Suprapubic skin (tissue), 4 donors: ENCODE data around the gene ITPR2. TPM values are rescaled to one million over a fixed set of nuclear protein-coding genes. Genes with fewer than 3 reads are reported as not detected.

Experiments
- DNase-seq, 2 donors: peaks; one replicate each; pipeline ENCODE4 v3.0.0-alpha.2; 2019; ENCODE audit warnings: low spot score in 2 of 2
- H3K27ac ChIP-seq: fragments of 200-600 bp; sonication (generic); one replicate; pipeline ENCODE4 v1.5.1; 2019
- H3K27me3 ChIP-seq: fragments of 200-600 bp; sonication (generic); one replicate; pipeline ENCODE4 v1.5.1; 2019
- H3K36me3 ChIP-seq: fragments of 200-600 bp; sonication (generic); one replicate; pipeline ENCODE4 v1.5.1; 2019
- H3K4me1 ChIP-seq: fragments of 200-600 bp; sonication (generic); one replicate; pipeline ENCODE4 v1.5.1; 2019
- H3K4me3 ChIP-seq: fragments of 200-600 bp; sonication (generic); one replicate; pipeline ENCODE4 v1.5.1; 2019; ENCODE audit warnings: mild to moderate bottlenecking
- H3K9me3 ChIP-seq: fragments of 200-600 bp; sonication (generic); one replicate; pipeline ENCODE4 v1.5.1; 2019
- EP300 ChIP-seq: sonication (generic); formaldehyde crosslinking; IDR thresholded peaks from one replicate; pipeline ENCODE4 v1.6.1; 2017; ENCODE audit warnings: antibody characterized with exemption
- POLR2A ChIP-seq, 2 donors: fragments of 450-650 bp; IDR thresholded peaks; one replicate each; pipeline ENCODE4 v1.6.1; 2017; ENCODE audit warnings: antibody characterized with exemption in 2 of 2, mild to moderate bottlenecking in 2 of 2, moderate library complexity in 2 of 2
- POLR2AphosphoS5 ChIP-seq, 3 donors: sonication (generic); formaldehyde crosslinking; IDR thresholded peaks; one replicate each; pipeline ENCODE4 v1.6.1; 2017; ENCODE audit warnings: antibody characterized with exemption in 3 of 3
- WGBS: methylation state at CpG from one replicate; pipeline ENCODE4 v1.1.5; 2018; 5-methylcytosine and 5-hydroxymethylcytosine counted together
- total RNA-seq, 4 donors: library from RNA; depleted of rRNA; stranded (reverse); fragments of >200 nt; gene quantifications; one replicate each; pipeline ENCODE4 v1.1.0, GENCODE V29; 2016
- TF ChIP-seq, protein P1 (sequence below), 2 donors: fragments of 200-600 bp in 1 of 2; fragments of 450-650 bp in 1 of 2; sonication (generic) in 1 of 2; IDR thresholded peaks; one replicate each; pipeline ENCODE4 v1.5.1; 2016 to 2019; ENCODE audit warnings: antibody characterized with exemption in 2 of 2, mild to moderate bottlenecking in 1 of 2, moderate library complexity in 1 of 2

Gene ITPR2
- total RNA-seq, 4 donors from 2014 or later = 59.6 to 159 (median 72.1) TPM

DNA sequence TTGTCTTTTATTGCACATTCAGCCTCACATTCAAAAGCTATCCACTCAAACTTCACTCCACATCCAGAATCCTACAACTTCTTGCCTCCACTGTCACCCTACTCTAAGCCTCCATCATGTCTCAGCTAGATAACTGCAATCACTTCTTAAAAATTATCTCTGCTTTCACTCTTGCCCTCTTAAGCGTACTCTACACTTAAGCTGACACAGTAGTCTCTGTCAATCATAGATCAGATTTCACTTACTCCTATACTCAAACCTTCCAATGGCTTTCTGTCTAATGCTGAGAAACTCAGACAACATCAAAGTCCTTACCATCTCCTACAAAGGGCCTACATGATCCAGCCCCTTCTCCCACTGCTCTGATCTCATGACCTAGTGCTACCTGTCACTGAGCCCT is 304.1 kb downstream of the ITPR2 start:
- Histone ChIP-seq H3K4me3 (no peak overlapping the region), H3K27me3 (no peaks in the 10 kb centered on the region), H3K9me3 (peaks cover 5% of the 10 kb centered on the region), H3K36me3 (no peaks in the 10 kb centered on the region), H3K27ac (no peak overlapping the region), H3K4me1 (no peaks in the 10 kb centered on the region)
- 100% methylated on average over 1 of the region's 1 CpG for WGBS
- DNase-seq = no peak
- no peak for TF ChIP-seq POLR2AphosphoS5 (IDR thresholded peaks at IDR 0.05)
- TF ChIP-seq, protein P1, sequence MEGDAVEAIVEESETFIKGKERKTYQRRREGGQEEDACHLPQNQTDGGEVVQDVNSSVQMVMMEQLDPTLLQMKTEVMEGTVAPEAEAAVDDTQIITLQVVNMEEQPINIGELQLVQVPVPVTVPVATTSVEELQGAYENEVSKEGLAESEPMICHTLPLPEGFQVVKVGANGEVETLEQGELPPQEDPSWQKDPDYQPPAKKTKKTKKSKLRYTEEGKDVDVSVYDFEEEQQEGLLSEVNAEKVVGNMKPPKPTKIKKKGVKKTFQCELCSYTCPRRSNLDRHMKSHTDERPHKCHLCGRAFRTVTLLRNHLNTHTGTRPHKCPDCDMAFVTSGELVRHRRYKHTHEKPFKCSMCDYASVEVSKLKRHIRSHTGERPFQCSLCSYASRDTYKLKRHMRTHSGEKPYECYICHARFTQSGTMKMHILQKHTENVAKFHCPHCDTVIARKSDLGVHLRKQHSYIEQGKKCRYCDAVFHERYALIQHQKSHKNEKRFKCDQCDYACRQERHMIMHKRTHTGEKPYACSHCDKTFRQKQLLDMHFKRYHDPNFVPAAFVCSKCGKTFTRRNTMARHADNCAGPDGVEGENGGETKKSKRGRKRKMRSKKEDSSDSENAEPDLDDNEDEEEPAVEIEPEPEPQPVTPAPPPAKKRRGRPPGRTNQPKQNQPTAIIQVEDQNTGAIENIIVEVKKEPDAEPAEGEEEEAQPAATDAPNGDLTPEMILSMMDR (IDR thresholded peaks at IDR 0.05) = no peak
- no peak for TF ChIP-seq EP300
- no peak for TF ChIP-seq POLR2A (IDR thresholded peaks at IDR 0.05)

DNA sequence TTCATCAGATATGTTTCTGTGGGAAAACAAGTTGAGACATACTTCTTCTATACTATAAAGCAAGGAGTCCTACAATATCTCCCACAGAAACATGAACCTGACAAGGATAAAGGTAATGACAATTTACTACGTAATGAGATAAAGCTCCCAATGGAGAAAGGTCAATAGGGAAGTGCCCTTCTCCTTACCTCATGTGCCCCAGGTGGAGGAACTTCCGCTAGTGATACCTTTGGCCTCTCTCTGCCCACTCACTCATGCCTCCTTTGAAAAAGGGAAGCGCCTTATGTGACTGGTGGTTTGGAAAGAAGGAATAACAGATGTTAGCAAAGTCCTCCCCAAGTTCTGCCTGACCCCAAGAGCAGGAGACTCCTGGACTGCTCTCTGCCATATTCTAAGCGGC is 305.3 kb downstream of the ITPR2 start:
- H3K9me3 ChIP-seq = peaks cover 5% of the 10 kb centered on the region
- TF ChIP-seq POLR2A (IDR thresholded peaks at IDR 0.05) = no peak
- no peak for TF ChIP-seq POLR2AphosphoS5 (IDR thresholded peaks at IDR 0.05)
- no peak for TF ChIP-seq EP300
- TF ChIP-seq, protein P1 (IDR thresholded peaks at IDR 0.05) = no peak
- H3K27ac ChIP-seq = no peak overlapping the region
- H3K4me1 ChIP-seq = peaks cover 7% of the 10 kb centered on the region
- no peaks in the 10 kb centered on the region for H3K27me3 ChIP-seq
- no peaks in the 10 kb centered on the region for H3K36me3 ChIP-seq
- WGBS = 93% methylated on average over 4 of the region's 4 CpGs
- no peak overlapping the region for H3K4me3 ChIP-seq
- no peak for DNase-seq

DNA sequence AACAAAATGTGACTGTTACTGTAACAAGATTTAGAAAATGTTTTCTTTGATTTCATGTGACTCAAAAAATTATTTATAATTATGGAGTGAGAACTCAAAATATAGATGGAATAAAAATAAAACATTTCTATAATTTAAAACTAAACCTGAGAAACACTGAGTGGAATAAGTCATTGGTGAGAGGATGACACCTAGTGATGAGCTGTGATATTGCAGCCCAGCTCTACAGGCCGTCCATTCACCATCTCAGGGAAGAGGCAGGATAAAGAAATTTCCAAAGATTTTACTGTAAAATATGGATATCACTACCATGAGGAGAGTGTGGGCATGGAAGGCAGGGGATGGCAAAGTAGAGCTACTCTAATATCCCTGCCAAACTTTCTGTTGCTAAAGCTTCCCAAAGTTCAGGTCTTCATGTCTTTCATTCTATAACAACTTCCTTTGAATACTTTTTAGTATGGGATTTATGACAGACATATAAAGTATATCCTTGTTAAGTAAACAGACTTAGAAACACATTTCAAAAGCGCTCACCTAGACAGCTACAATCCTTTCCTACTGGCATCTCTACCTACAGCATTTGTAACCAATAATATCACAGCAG is 308.0 kb downstream of the ITPR2 start:
- Histone ChIP-seq H3K36me3 (no peaks in the 10 kb centered on the region), H3K9me3 (peaks cover 5% of the 10 kb centered on the region), H3K27me3 (no peaks in the 10 kb centered on the region), H3K4me1 (peaks cover 7% of the 10 kb centered on the region), H3K4me3 (no peak overlapping the region), H3K27ac (no peak overlapping the region)
- TF ChIP-seq, protein P1 (IDR thresholded peaks at IDR 0.05) = peak in 1 of 2 donors; percentile 31
- TF ChIP-seq POLR2AphosphoS5 (IDR thresholded peaks at IDR 0.05) = no peak
- WGBS = 95% methylated on average over 2 of the region's 2 CpGs
- DNase-seq = no peak

DNA sequence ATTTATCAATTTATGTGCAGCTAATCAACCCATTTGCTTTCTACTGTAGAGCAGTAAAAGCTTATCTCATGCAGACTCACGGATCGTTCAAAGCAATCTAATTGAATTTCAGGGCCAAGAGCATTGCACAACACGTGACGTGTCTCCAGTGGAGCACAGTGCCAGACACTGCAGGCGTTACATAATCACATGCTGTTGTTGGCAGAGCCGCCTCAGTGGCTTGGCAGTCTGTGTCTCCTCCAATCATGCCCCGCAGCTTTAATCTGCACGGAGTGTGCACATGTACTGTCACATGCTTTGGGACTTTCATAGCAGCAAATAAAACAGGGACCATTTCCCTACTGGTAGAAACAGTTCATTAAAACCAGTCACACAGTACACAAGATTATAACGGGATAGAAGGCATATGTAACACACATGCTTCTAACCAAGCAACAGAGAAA is 309.3 kb downstream of the ITPR2 start:
- H3K4me1 ChIP-seq = peaks cover 7% of the 10 kb centered on the region

DNA sequence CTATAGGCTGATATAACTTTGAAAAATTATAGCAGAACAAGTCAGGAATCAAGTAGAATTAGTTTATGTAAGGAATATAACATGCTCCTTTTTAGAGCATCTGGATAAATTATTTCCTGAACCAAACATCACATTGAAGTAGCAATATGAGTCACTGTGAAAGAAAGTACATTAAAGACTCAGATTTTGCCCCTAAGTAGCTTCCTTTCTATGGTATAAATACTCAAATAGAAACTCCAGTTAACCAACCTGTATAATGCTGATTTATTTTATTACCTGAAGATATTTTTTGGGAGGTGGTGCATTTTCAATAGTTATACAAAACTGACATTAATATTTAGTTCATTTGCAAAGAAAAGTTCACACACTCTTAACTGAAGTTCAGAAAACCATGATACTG is 312.1 kb downstream of the ITPR2 start:
- H3K9me3 ChIP-seq = peaks cover 5% of the 10 kb centered on the region
- H3K27ac ChIP-seq = no peak overlapping the region
- DNase-seq = no peak
- H3K4me1 ChIP-seq = peaks cover 7% of the 10 kb centered on the region
- H3K4me3 ChIP-seq = no peak overlapping the region
- no peaks in the 10 kb centered on the region for H3K27me3 ChIP-seq
- no peaks in the 10 kb centered on the region for H3K36me3 ChIP-seq
- TF ChIP-seq POLR2A (IDR thresholded peaks at IDR 0.05) (no peak), POLR2AphosphoS5 (IDR thresholded peaks at IDR 0.05) (no peak), EP300 (no peak)
- TF ChIP-seq, protein P1 (IDR thresholded peaks at IDR 0.05) = no peak

More for the DNA sequence above, 309.3 kb downstream of the ITPR2 start:
- H3K4me3 ChIP-seq = no peak overlapping the region
- H3K27me3 ChIP-seq = no peaks in the 10 kb centered on the region
- TF ChIP-seq EP300 = no peak
- TF ChIP-seq, protein P1 (IDR thresholded peaks at IDR 0.05) = peak in 1 of 2 donors; percentile 8
- no peak for TF ChIP-seq POLR2A (IDR thresholded peaks at IDR 0.05)
- peak; percentile 82 to 99 (median 97) for TF ChIP-seq POLR2AphosphoS5 (IDR thresholded peaks at IDR 0.05)
- peak overlapping the region; percentile 43 for H3K27ac ChIP-seq
- 15% methylated on average over 9 of the region's 9 CpGs for WGBS
- peaks cover 5% of the 10 kb centered on the region for H3K9me3 ChIP-seq
- peak; percentile 94 for DNase-seq
- H3K36me3 ChIP-seq = no peaks in the 10 kb centered on the region
